Activated CD8-positive, alpha-beta memory T cell treated with anti-CD3 and anti-CD28 coated beads, Interleukin-2, amount 10 ng/mL, durations not matched to agents 7 days and 5 days (primary cell): ENCODE data around the gene ANKHD1. TPM values are rescaled to one million over a fixed set of nuclear protein-coding genes. Genes with fewer than 3 reads are reported as not detected.
A peak's percentile ranks its signal among the peaks of the same experiment; 100 is the strongest.

ENCODE experiments used
- ATAC-seq: fragments of 150-1000 bp; cut with Tn5 transposase; one replicate; pipeline ENCODE4 v1.10.0; 2021; ENCODE audit warnings: moderate library complexity
- CTCF ChIA-PET: fragments of 350-600 bp; sonication (Branson Sonifier 250); formaldehyde crosslinking; loops from one replicate; lab custom pipeline; 2021; ENCODE audit warnings: antibody characterized with exemption; lab: Charles Lee
- DNase-seq: peaks from one replicate; pipeline ENCODE4 v3.0.0-alpha.2; 2020
- H3K27ac Mint-ChIP-seq: one replicate; pipeline ENCODE4 v1.8.0; 2021; ENCODE audit warnings: mild to moderate bottlenecking, mixed read lengths
- H3K27me3 Mint-ChIP-seq: one replicate; pipeline ENCODE4 v1.8.0; 2021; ENCODE audit warnings: mixed read lengths
- H3K36me3 Mint-ChIP-seq: one replicate; pipeline ENCODE4 v1.8.0; 2021; ENCODE audit warnings: mild to moderate bottlenecking, mixed read lengths
- H3K4me1 Mint-ChIP-seq: one replicate; pipeline ENCODE4 v1.8.0; 2021; ENCODE audit warnings: mixed read lengths
- H3K4me3 Mint-ChIP-seq: one replicate; pipeline ENCODE4 v1.8.0; 2021; ENCODE audit warnings: mild to moderate bottlenecking, moderate library complexity, mixed read lengths
- H3K9me3 Mint-ChIP-seq: one replicate; pipeline ENCODE4 v1.8.0; 2022; ENCODE audit warnings: low read depth, mixed read lengths
- total RNA-seq, 2 experiments: library from RNA; stranded (reverse); gene quantifications; one replicate each; pipeline ENCODE4 v1.2.3, GENCODE V29; 2021

Gene ANKHD1
- total RNA-seq, 2 experiments from 2014 or later: 111 to 124 TPM

GRCh38 chr5:140362875-140363630 is 38.6 kb upstream of the ANKHD1 start:
- DNase-seq: peak; percentile 88
- peak overlapping the region; percentile 66 for H3K4me3 Mint-ChIP-seq
- H3K4me1 Mint-ChIP-seq: peaks cover 9% of the 10 kb centered on the region
- no peak overlapping the region for H3K27ac Mint-ChIP-seq
- no peaks in the 10 kb centered on the region for H3K36me3 Mint-ChIP-seq
- CTCF ChIA-PET: interaction anchor here (0.7 to 5.8 kb wide), 40 partner anchors 9 to 357 kb away, joined by 3 to 49 read pairs (median 4); partner anchors contain the start of genes ANKHD1, CD14, HARS1 and HARS2
- peak; percentile 92 for ATAC-seq
- H3K27me3 Mint-ChIP-seq: no peaks in the 10 kb centered on the region
- H3K9me3 Mint-ChIP-seq: no peaks in the 10 kb centered on the region

DNA sequence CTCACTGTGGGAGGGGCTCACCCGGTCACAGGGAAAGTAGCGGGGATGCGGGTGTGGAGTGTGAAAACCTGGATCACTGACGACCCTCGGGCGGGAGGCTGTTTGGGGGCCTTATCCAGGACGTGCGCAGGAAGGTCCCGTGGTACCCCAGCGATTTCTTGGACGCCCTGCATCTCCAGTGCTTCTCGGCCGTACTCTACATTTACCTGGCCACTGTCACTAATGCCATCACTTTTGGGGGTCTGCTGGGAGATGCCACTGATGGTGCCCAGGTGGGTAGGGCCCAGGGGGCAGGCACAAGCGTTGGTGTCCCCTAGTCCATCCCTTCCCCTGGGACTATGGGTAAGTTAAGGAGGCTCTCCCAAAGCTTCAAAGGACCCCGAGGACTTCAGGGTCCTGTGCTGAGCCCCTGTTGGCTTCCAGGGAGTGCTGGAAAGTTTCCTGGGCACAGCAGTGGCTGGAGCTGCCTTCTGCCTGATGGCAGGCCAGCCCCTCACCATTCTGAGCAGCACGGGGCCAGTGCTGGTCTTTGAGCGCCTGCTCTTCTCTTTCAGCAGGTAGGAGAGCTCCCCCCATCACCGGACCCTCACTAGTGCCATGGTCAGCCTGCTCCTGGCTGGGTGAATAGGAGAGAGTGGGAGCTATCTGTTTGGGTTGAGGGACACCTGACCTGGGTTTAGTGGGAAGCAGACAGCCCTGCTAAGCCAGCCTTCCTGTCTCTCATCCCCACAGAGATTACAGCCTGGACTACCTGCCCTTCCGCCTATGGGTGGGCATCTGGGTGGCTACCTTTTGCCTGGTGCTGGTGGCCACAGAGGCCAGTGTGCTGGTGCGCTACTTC is 37.8 kb upstream of the ANKHD1 start:
- Mint-ChIP-seq H3K27me3 (no peaks in the 10 kb centered on the region), H3K9me3 (no peaks in the 10 kb centered on the region), H3K27ac (no peak overlapping the region), H3K4me3 (no peak overlapping the region), H3K36me3 (no peaks in the 10 kb centered on the region), H3K4me1 (peaks cover 5% of the 10 kb centered on the region)
- ATAC-seq (no peak), DNase-seq (no peak)
- CTCF ChIA-PET: interaction anchor here (0.7 to 5.8 kb wide), 40 partner anchors 9 to 357 kb away, joined by 3 to 49 read pairs (median 4); partner anchors contain the start of genes ANKHD1, CD14, HARS1 and HARS2

GRCh38 chr5:140364472-140364765 is 37.2 kb upstream of the ANKHD1 start:
- ATAC-seq (no peak), DNase-seq (no peak)
- H3K4me1 Mint-ChIP-seq: peaks cover 5% of the 10 kb centered on the region
- H3K27me3 Mint-ChIP-seq: no peaks in the 10 kb centered on the region
- H3K27ac Mint-ChIP-seq: no peak overlapping the region
- H3K4me3 Mint-ChIP-seq: no peak overlapping the region
- no peaks in the 10 kb centered on the region for H3K36me3 Mint-ChIP-seq
- CTCF ChIA-PET: interaction anchor here (1.3 to 5.8 kb wide), 15 partner anchors 8 to 356 kb away, joined by 3 to 49 read pairs (median 7); partner anchors contain the start of genes ANKHD1, HBEGF and TMCO6
- no peaks in the 10 kb centered on the region for H3K9me3 Mint-ChIP-seq

GRCh38 chr5:140365282-140365681 is 36.4 kb upstream of the ANKHD1 start:
- CTCF ChIA-PET: interaction anchor here (1.4 to 5.8 kb wide), 6 partner anchors 13 to 355 kb away, joined by 5 to 49 read pairs (median 20); partner anchors contain the start of gene HBEGF
- DNase-seq (no peak), ATAC-seq (no peak)
- Mint-ChIP-seq H3K27ac (no peak overlapping the region), H3K4me3 (no peak overlapping the region), H3K4me1 (peaks cover 5% of the 10 kb centered on the region), H3K9me3 (no peaks in the 10 kb centered on the region), H3K36me3 (no peaks in the 10 kb centered on the region), H3K27me3 (no peaks in the 10 kb centered on the region)

GRCh38 chr5:140365941-140366340 is 35.7 kb upstream of the ANKHD1 start:
- peaks cover 5% of the 10 kb centered on the region for H3K4me1 Mint-ChIP-seq
- no peaks in the 10 kb centered on the region for H3K9me3 Mint-ChIP-seq
- H3K4me3 Mint-ChIP-seq: no peak overlapping the region
- H3K27me3 Mint-ChIP-seq: no peaks in the 10 kb centered on the region
- H3K36me3 Mint-ChIP-seq: no peaks in the 10 kb centered on the region
- H3K27ac Mint-ChIP-seq: no peak overlapping the region
- CTCF ChIA-PET: interaction anchor here (0.7 to 5.8 kb wide), 6 partner anchors 14 to 354 kb away, joined by 3 to 49 read pairs (median 14); partner anchors contain the start of gene HBEGF
- no peak for ATAC-seq
- no peak for DNase-seq

DNA sequence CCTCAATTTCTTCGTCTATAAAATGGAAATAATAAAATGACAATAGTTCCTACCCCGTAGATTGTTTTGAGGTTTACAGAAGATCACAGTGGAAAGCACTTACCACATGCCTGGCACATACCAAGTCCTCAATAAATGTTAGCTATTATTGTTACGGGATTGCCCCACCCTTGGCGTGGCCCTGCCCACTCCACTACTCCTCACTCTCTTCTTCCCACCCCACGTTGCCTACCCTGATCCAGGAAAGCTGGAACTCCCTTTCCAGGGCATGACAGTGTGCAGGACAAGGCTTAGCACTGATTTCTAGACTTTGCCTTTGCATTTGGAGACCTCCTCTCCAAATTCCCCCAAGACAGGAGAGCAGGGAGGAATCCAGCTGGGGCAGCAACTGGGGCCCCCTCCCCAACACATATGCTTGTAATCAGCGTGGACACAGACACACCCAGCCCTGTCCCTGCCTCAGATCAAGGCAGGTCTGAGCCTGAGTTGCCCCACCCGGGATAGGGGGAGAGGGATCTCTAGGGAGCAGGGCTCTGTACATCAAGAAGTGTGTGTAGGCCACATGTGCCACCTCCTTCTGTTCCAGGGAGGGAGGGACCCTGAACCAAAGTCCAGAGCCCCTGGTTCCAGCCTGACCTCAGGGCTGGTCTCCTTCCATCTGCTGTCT is 34.9 kb upstream of the ANKHD1 start:
- DNase-seq (no peak), ATAC-seq (no peak)
- no peaks in the 10 kb centered on the region for H3K9me3 Mint-ChIP-seq
- no peak overlapping the region for H3K27ac Mint-ChIP-seq
- no peaks in the 10 kb centered on the region for H3K36me3 Mint-ChIP-seq
- CTCF ChIA-PET: interaction anchor here (0.7 to 5.8 kb wide), 6 partner anchors 15 to 354 kb away, joined by 3 to 49 read pairs (median 8); no protein-coding TSS in a partner anchor
- H3K27me3 Mint-ChIP-seq: no peaks in the 10 kb centered on the region
- no peak overlapping the region for H3K4me3 Mint-ChIP-seq
- peaks cover 5% of the 10 kb centered on the region for H3K4me1 Mint-ChIP-seq

DNA sequence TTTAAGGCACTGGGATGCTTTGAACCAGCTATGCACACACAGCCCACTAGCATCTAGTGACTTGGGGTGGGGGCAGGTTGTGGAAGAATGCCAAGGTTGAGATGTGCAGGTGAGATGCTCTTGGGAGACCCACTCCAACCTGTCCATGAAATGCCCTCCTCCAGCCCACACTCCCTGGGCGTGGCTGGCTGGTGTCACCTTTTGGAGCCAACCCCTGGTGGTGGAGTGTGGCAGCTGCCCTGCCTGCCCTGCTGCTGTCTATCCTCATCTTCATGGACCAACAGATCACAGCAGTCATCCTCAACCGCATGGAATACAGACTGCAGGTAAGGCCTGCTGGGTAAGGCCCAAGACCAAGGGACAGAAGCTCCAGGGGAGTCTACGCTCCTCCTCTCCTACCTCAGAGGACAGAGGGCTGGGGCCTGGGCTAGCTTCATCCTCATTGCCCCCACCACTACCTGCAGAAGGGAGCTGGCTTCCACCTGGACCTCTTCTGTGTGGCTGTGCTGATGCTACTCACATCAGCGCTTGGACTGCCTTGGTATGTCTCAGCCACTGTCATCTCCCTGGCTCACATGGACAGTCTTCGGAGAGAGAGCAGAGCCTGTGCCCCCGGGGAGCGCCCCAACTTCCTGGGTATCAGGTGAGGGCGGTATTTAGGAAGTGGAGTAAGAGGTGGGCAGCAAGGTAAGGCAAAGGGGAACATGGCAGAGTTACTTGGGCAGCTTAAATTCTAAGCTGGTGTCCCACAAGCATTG is 34.2 kb upstream of the ANKHD1 start:
- Mint-ChIP-seq H3K4me3 (no peak overlapping the region), H3K9me3 (no peaks in the 10 kb centered on the region), H3K4me1 (peaks cover 5% of the 10 kb centered on the region), H3K27ac (no peak overlapping the region), H3K27me3 (no peaks in the 10 kb centered on the region), H3K36me3 (no peaks in the 10 kb centered on the region)
- no peak for DNase-seq
- no peak for ATAC-seq
- CTCF ChIA-PET: interaction anchor here (0.7 to 5.8 kb wide), 3 partner anchors 16 to 353 kb away, joined by 4 to 49 read pairs (median 7); no protein-coding TSS in a partner anchor

- Mint-ChIP-seq H3K4me1 (peaks cover 5% of the 10 kb centered on the region), H3K27me3 (no peaks in the 10 kb centered on the region), H3K27ac (no peak overlapping the region), H3K36me3 (no peaks in the 10 kb centered on the region), H3K9me3 (no peaks in the 10 kb centered on the region), H3K4me3 (no peak overlapping the region)
- DNase-seq (no peak), ATAC-seq (no peak)
- CTCF ChIA-PET: interaction anchor here (1.0 to 3.9 kb wide), 17 partner anchors 8 to 340 kb away, joined by 3 to 34 read pairs (median 6); partner anchors contain the start of gene SRA1
These were observed 30.1 kb upstream of the ANKHD1 start for GRCh38 chr5:140371356-140372151.

GRCh38 chr5:140372971-140373487 is 28.6 kb upstream of the ANKHD1 start:
- H3K9me3 Mint-ChIP-seq: no peaks in the 10 kb centered on the region
- H3K4me1 Mint-ChIP-seq: peaks cover 5% of the 10 kb centered on the region
- CTCF ChIA-PET: interaction anchor here (0.7 to 3.9 kb wide), 48 partner anchors 9 to 353 kb away, joined by 3 to 34 read pairs (median 4); partner anchors contain the start of genes ANKHD1, CD14, EIF4EBP3 and HARS1
- ATAC-seq (peak; percentile 68), DNase-seq (peak; percentile 58)
- H3K4me3 Mint-ChIP-seq: no peak overlapping the region
- no peak overlapping the region for H3K27ac Mint-ChIP-seq
- H3K36me3 Mint-ChIP-seq: no peaks in the 10 kb centered on the region
- H3K27me3 Mint-ChIP-seq: no peaks in the 10 kb centered on the region

DNA sequence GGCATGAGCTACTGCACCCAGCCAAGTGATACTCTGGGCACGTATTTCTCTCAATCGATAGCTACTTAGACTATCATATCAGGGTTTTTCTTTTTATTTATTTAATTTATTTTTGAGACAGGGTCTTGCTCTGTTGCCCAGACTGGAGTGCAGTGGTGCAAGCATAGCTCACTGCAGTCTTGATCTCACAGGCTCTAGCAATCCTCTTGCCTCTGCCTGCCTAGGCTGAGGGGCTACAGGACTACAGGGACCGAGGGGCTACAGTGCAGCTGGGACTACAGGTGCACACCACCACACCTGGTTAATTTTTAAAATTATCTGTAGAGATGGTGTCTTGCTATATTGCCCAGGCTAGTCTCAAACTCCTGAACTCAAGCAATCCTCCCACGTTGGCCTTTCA is 20.3 kb upstream of the ANKHD1 start:
- H3K27ac Mint-ChIP-seq: no peak overlapping the region
- H3K4me1 Mint-ChIP-seq: peaks cover 6% of the 10 kb centered on the region
- no peak for ATAC-seq
- H3K9me3 Mint-ChIP-seq: no peaks in the 10 kb centered on the region
- no peak for DNase-seq
- no peaks in the 10 kb centered on the region for H3K27me3 Mint-ChIP-seq
- CTCF ChIA-PET: interaction anchor here (1.1 to 2.5 kb wide), 2 partner anchors 8 to 18 kb away, joined by 4 to 15 read pairs; no protein-coding TSS in a partner anchor
- no peak overlapping the region for H3K4me3 Mint-ChIP-seq
- H3K36me3 Mint-ChIP-seq: no peaks in the 10 kb centered on the region

DNA sequence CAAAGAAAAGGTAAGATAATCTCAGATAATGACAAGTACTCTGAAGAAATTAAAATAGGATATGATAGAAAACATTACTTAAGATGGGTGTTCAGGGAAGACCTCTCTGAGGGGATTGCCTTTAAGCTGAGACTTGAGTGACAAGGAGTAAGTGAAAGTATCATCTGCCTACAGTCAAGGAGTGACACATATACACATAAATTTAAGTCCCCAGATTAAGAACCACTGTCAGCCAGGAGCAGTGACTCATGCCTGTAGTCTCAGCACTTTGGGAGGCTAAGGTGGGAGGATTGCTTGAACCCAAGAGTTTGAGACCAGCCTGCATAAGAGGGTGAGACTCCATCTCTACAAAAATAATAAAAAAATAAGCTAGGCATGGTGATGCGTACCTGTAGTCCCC is 19.7 kb upstream of the ANKHD1 start:
- CTCF ChIA-PET: interaction anchor here (0.9 to 2.5 kb wide), 3 partner anchors 9 to 19 kb away, joined by 3 to 15 read pairs (median 4); no protein-coding TSS in a partner anchor
- Mint-ChIP-seq H3K27ac (no peak overlapping the region), H3K4me1 (peaks cover 6% of the 10 kb centered on the region), H3K36me3 (no peaks in the 10 kb centered on the region), H3K4me3 (no peak overlapping the region), H3K27me3 (no peaks in the 10 kb centered on the region), H3K9me3 (no peaks in the 10 kb centered on the region)
- DNase-seq (no peak), ATAC-seq (peak; percentile 27)
